Erythroblast (primary cell): ENCODE data around the gene KDM1B.
A peak's percentile ranks its signal among the peaks of the same experiment; 100 is the strongest.

ENCODE experiments used
- GATA1 ChIP-seq: IDR thresholded peaks from 2 replicates; pipeline ENCODE4 v1.6.1; 2011; ENCODE audit warnings: low read depth, mild to moderate bottlenecking, control low read depth, low read length, moderate library complexity
- POLR2A ChIP-seq: IDR thresholded peaks from 2 replicates; pipeline ENCODE4 v1.6.1; 2011; ENCODE audit warnings: mild to moderate bottlenecking, low read length

GRCh38 chr6:18122128-18123093, 32.8 kb upstream of the KDM1B start, which contains the start of gene NHLRC1:
- TF ChIP-seq POLR2A (peak; percentile 72), GATA1 (no peak)
